Endothelial cell of hepatic sinusoid (primary cell): ENCODE measurements around the gene ACSS1.

ENCODE experiments used
- in situ Hi-C: cut with HindIII; loops from 2 replicates; pipeline ENCODE4 v1.10.0; 2017; ENCODE audit warnings: low sequenced_read_pairs

ACSS1 gene

GRCh38 chr20:24961384-24962181 lies 96.4 kb downstream of the ACSS1 start:
- in situ Hi-C loops, result no loop called here

GRCh38 chr20:24960861-24961260 lies 97.1 kb downstream of the ACSS1 start:
- in situ Hi-C loops, result no loop called here

DNA sequence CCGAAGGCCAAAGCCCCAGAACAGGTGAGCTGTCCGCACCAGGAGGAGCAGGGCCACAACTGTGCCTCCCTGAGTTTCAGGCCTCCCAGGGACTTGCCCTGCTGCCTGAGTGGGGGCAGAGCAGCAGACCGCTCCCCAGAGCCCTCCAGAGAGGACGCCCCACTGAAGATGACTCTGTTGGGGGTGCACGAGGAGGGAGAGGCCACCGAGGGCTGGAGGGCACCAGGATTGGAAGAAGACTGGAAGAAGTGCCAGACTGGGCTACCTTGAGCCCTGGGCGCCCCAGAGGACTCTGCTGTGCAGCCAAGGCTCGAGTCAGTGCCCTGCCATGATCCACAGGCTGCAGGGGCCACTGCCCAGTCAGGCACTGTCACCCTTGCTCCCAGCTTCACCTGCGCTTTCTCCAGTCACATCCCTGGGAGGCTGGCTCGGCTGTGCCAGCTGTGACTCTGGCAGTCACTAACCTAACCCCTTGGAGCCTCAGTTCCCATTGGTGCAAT lies 97.6 kb downstream of the ACSS1 start:
- in situ Hi-C loops, result no loop called here

DNA sequence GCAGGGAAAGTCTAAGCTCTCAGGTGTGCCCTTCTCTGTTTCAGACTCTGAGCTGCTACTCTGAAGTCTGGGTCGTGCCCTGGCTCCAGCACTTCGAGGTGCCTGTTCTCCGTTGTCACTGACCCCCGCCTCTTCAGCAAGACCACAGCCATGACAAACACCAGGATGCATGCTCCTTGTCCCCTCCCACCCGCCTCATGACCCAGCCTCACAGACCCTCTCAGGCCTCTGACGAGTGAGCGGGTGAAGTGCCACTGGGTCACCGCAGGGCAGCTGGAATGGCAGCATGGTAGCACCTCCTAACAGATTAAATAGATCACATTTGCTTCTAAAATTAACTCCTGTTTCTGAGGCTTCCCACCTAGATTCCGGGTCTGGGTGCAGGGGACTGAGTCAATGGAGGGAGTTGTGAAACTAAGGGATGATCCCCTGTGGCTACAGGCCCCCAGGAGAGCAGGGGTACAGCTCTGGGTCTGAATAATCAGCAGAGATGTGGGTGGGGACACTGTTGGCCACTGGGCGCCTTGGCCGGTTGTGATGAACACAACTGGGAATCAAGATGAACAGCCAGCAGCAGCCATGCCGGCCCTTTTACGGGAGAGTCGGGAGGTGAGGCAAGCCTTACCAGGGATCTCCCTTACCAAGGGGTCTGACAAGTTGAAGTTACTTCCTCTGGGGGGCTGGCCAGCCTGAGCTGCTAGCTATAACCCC lies 98.2 kb downstream of the ACSS1 start:
- in situ Hi-C loops, result no loop called here

- in situ Hi-C loops, result no loop called here
Measured at GRCh38 chr20:24958506-24959385, 99.2 kb downstream of the ACSS1 start.

- in situ Hi-C loops, result no loop called here
Measured at GRCh38 chr20:24957326-24958016, 100.5 kb downstream of the ACSS1 start.
